Transverse colon (tissue), 4 donors: ENCODE measurements around the gene MYOM1.

Source experiments
- EP300 ChIP-seq: sonication (generic); formaldehyde crosslinking; IDR thresholded peaks from one replicate; pipeline ENCODE4 v1.6.1; 2017; ENCODE audit warnings: antibody characterized with exemption, low read depth
- POLR2A ChIP-seq: fragments of 450-650 bp; IDR thresholded peaks from one replicate; pipeline ENCODE4 v1.6.1; 2016; ENCODE audit warnings: antibody characterized with exemption, mild to moderate bottlenecking, moderate library complexity
- POLR2AphosphoS5 ChIP-seq, 3 donors: sonication (generic); formaldehyde crosslinking; IDR thresholded peaks; one replicate each; pipeline ENCODE4 v1.6.1; 2016; ENCODE audit warnings: antibody characterized with exemption in 3 of 3
- TF ChIP-seq, protein P1 (sequence below), 5 experiments: fragments of 200-600 bp in 3 of 5; fragments of 450-650 bp in 2 of 5; sonication (generic) in 3 of 5; IDR thresholded peaks; 1 replicate in 2 of 5; 2 replicates in 3 of 5; pipeline ENCODE4 v1.5.1; 2016 to 2017; ENCODE audit warnings: antibody characterized with exemption in 5 of 5, inconsistent platforms in 3 of 5, mild to moderate bottlenecking in 2 of 5, moderate library complexity in 1 of 5

DNA sequence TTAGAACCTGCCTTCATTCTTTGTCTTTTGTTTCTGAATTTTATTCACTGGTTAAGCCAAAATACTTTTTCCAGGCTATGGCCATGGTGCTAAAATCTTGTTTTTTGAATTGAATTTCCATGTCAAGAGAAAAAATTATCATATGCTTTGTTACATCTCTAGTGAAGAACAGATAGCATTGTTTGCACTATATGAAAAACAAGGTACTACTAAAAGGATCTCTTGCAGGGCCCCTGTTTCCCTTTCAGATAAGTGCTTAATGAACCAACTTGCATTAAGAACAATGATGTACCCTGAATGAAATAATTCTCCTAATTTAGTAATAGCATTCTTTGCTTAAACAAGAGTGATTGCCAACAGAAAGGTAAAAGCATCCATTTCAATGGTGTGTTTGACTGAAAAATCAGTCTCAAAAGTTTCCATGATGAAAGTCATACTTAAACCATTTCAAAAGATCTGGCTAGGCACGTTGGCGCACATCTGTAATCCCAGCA lies 37.9 kb upstream of the MYOM1 start:
- TF ChIP-seq, protein P1, sequence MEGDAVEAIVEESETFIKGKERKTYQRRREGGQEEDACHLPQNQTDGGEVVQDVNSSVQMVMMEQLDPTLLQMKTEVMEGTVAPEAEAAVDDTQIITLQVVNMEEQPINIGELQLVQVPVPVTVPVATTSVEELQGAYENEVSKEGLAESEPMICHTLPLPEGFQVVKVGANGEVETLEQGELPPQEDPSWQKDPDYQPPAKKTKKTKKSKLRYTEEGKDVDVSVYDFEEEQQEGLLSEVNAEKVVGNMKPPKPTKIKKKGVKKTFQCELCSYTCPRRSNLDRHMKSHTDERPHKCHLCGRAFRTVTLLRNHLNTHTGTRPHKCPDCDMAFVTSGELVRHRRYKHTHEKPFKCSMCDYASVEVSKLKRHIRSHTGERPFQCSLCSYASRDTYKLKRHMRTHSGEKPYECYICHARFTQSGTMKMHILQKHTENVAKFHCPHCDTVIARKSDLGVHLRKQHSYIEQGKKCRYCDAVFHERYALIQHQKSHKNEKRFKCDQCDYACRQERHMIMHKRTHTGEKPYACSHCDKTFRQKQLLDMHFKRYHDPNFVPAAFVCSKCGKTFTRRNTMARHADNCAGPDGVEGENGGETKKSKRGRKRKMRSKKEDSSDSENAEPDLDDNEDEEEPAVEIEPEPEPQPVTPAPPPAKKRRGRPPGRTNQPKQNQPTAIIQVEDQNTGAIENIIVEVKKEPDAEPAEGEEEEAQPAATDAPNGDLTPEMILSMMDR (IDR thresholded peaks at IDR 0.05): no peak
- TF ChIP-seq POLR2AphosphoS5 (IDR thresholded peaks at IDR 0.05) (no peak), EP300 (no peak), POLR2A (no peak)
